ENCODE data around the gene COQ8B.

DNA sequence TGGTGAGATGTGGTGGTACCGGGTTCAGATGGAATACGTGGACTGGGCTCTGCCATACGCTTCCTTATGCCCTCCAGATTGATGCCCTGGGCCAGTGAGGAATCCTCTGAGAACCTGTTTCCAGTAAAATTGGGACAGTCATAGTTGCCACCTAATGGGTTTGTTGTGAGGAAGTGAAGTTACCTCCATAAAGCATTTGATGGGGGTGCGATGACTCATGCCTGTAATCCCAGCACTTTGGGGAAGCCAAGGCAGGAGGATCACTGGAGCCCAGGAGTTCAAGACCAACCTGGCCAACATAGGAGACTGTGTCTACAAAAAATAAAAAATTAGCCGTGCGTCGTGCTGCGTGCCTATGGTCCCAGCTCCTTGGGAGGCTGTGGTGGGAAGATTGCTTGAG is 39.1 kb upstream of the COQ8B start:
- TF ChIP-seq, protein P1, sequence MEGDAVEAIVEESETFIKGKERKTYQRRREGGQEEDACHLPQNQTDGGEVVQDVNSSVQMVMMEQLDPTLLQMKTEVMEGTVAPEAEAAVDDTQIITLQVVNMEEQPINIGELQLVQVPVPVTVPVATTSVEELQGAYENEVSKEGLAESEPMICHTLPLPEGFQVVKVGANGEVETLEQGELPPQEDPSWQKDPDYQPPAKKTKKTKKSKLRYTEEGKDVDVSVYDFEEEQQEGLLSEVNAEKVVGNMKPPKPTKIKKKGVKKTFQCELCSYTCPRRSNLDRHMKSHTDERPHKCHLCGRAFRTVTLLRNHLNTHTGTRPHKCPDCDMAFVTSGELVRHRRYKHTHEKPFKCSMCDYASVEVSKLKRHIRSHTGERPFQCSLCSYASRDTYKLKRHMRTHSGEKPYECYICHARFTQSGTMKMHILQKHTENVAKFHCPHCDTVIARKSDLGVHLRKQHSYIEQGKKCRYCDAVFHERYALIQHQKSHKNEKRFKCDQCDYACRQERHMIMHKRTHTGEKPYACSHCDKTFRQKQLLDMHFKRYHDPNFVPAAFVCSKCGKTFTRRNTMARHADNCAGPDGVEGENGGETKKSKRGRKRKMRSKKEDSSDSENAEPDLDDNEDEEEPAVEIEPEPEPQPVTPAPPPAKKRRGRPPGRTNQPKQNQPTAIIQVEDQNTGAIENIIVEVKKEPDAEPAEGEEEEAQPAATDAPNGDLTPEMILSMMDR (IDR thresholded peaks at IDR 0.05; ENCODE audit: low read depth, low read length, poor library complexity, severe bottlenecking), result no peak
- TF ChIP-seq EZH2phosphoT487 (IDR thresholded peaks at IDR 0.05; ENCODE audit: borderline replicate concordance, low read length), result no peak

All from DOHH2 (cell line).